IMR-90 (cell line): ENCODE measurements around the gene TEAD2. TPM values are rescaled to one million over a fixed set of nuclear protein-coding genes. Genes with fewer than 3 reads are reported as not detected.

ENCODE experiments used
- microRNA-seq, 2 experiments: library from miRNA; stranded (forward) in 1 of 2; unstranded in 1 of 2; fragments of 10-50 nt in 1 of 2; fragments of <30 nt in 1 of 2; gene quantifications in 1 of 2; microRNA quantifications in 1 of 2; one replicate each; pipeline versions ENCODE3 to v1.1.0; 2013 to 2020; ENCODE audit not compliant: insufficient read depth in 1 of 2, insufficient read length in 1 of 2, unreplicated experiment in 1 of 2
- polyA plus RNA-seq, 3 experiments: library from polyadenylated mRNA; depleted of rRNA; stranded (reverse); fragments of >200 nt; gene quantifications; 2 replicates each; pipeline ENCODE4 v1.2.3, GENCODE V29; 2012; ENCODE audit warnings: low replicate concordance in 1 of 3
- small RNA-seq, 5 experiments: library from RNA; depleted of rRNA; stranded (forward); fragments of <200 nt; gene quantifications; one replicate each; pipeline ENCODE3, GENCODE V24; 2012
- total RNA-seq: library from RNA; depleted of rRNA; stranded (reverse); fragments of >200 nt; gene quantifications from 2 replicates; pipeline ENCODE4 v1.2.3, GENCODE V29; 2012; rRNA removed

Gene TEAD2
- total and polyA plus RNA-seq, 2 of the 4 experiments (the other 2 are of a cell fraction): 30.8 to 33.6 TPM

Small RNA genes within 50 kb of the gene (microRNA-seq; reads per million reads assigned to microRNA genes)
- 0 reads per million in 2 experiments for gene MIR4324

Small RNA genes within 50 kb of the gene (small RNA-seq; reads per million reads assigned to genes)
- 0 reads per million in 5 experiments for gene MIR4324

Other genes with a start within 250 kb of the TEAD2 start
- 2.8 and 3.8 TPM in 2 replicates for gene LIN7B, start 248.0 kb downstream of the TEAD2 start, total RNA-seq
- 8.0 and 9.9 TPM in 2 replicates for gene LIN7B, start 248.0 kb downstream of the TEAD2 start, polyA plus RNA-seq (2012; rRNA removed)
- 0.28 TPM in 1 of 2 replicates, not detected in the other for gene C19orf73, start 243.3 kb downstream of the TEAD2 start, total RNA-seq
- gene C19orf73, start 243.3 kb downstream of the TEAD2 start, polyA plus RNA-seq (2012; rRNA removed): 1.2 and 2.0 TPM in 2 replicates
- gene PPFIA3, start 242.9 kb downstream of the TEAD2 start, total RNA-seq: 0.83 and 0.90 TPM in 2 replicates
- gene PPFIA3, start 242.9 kb downstream of the TEAD2 start, polyA plus RNA-seq (2012; rRNA removed): 1.9 and 2.4 TPM in 2 replicates
- not detected in 2 replicates for gene HRC, start 207.0 kb downstream of the TEAD2 start, total RNA-seq
- 0.03 TPM in 1 of 2 replicates, not detected in the other for gene HRC, start 207.0 kb downstream of the TEAD2 start, polyA plus RNA-seq (2012; rRNA removed)
- 1.9 and 2.2 TPM in 2 replicates for gene TRPM4, start 204.6 kb downstream of the TEAD2 start, total RNA-seq
- 17.4 and 19.7 TPM in 2 replicates for gene TRPM4, start 204.6 kb downstream of the TEAD2 start, polyA plus RNA-seq (2012; rRNA removed)
- gene SLC6A16, start 37.2 kb downstream of the TEAD2 start, total RNA-seq: under 0.01 and 0.18 TPM in 2 replicates
- gene SLC6A16, start 37.2 kb downstream of the TEAD2 start, polyA plus RNA-seq (2012; rRNA removed): 0.76 and 0.89 TPM in 2 replicates
- gene CD37, start 27.0 kb downstream of the TEAD2 start, total RNA-seq: not detected in 2 replicates
- gene CD37, start 27.0 kb downstream of the TEAD2 start, polyA plus RNA-seq (2012; rRNA removed): not detected in 2 replicates
- not detected in 2 replicates for gene DKKL1, start 1.5 kb upstream of the TEAD2 start, total RNA-seq
- gene DKKL1, start 1.5 kb upstream of the TEAD2 start, polyA plus RNA-seq (2012; rRNA removed): 0.67 TPM in 2 replicates
- gene KASH5, start 25.8 kb upstream of the TEAD2 start, total RNA-seq: not detected in 2 replicates
- gene KASH5, start 25.8 kb upstream of the TEAD2 start, polyA plus RNA-seq (2012; rRNA removed): not detected in 2 replicates
- gene PTH2, start 61.0 kb upstream of the TEAD2 start, total RNA-seq: not detected in 2 replicates
- gene PTH2, start 61.0 kb upstream of the TEAD2 start, polyA plus RNA-seq (2012; rRNA removed): not detected in 2 replicates
- not detected in 2 replicates for gene GFY, start 63.0 kb upstream of the TEAD2 start, total RNA-seq
- not detected in 2 replicates for gene GFY, start 63.0 kb upstream of the TEAD2 start, polyA plus RNA-seq (2012; rRNA removed)
- not detected in 2 replicates for gene SLC17A7, start 79.1 kb upstream of the TEAD2 start, total RNA-seq
- 0.03 TPM in 1 of 2 replicates, not detected in the other for gene SLC17A7, start 79.1 kb upstream of the TEAD2 start, polyA plus RNA-seq (2012; rRNA removed)
- 122 and 125 TPM in 2 replicates for gene PIH1D1, start 89.4 kb upstream of the TEAD2 start, total RNA-seq
- gene PIH1D1, start 89.4 kb upstream of the TEAD2 start, polyA plus RNA-seq (2012; rRNA removed): 76.8 and 77.9 TPM in 2 replicates
- 10.4 and 11.4 TPM in 2 replicates for gene ALDH16A1, start 90.8 kb upstream of the TEAD2 start, total RNA-seq
- 12.1 and 12.9 TPM in 2 replicates for gene ALDH16A1, start 90.8 kb upstream of the TEAD2 start, polyA plus RNA-seq (2012; rRNA removed)
- gene FLT3LG, start 111.8 kb upstream of the TEAD2 start, total RNA-seq: 0.56 and 0.90 TPM in 2 replicates
- gene FLT3LG, start 111.8 kb upstream of the TEAD2 start, polyA plus RNA-seq (2012; rRNA removed): 8.3 and 10.2 TPM in 2 replicates
- gene RPL13A, start 125.2 kb upstream of the TEAD2 start, total RNA-seq: 1,477 and 1,924 TPM in 2 replicates
- 2,069 and 2,840 TPM in 2 replicates for gene RPL13A, start 125.2 kb upstream of the TEAD2 start, polyA plus RNA-seq (2012; rRNA removed)
- gene RPS11, start 134.0 kb upstream of the TEAD2 start, total RNA-seq: 3,436 and 3,623 TPM in 2 replicates
- 5,513 and 6,961 TPM in 2 replicates for gene RPS11, start 134.0 kb upstream of the TEAD2 start, polyA plus RNA-seq (2012; rRNA removed)
- gene FCGRT, start 150.2 kb upstream of the TEAD2 start, total RNA-seq: 14.7 and 17.0 TPM in 2 replicates
- gene FCGRT, start 150.2 kb upstream of the TEAD2 start, polyA plus RNA-seq (2012; rRNA removed): 64.8 and 68.7 TPM in 2 replicates
- gene RCN3, start 165.6 kb upstream of the TEAD2 start, total RNA-seq: 102 and 111 TPM in 2 replicates
- 116 and 119 TPM in 2 replicates for gene RCN3, start 165.6 kb upstream of the TEAD2 start, polyA plus RNA-seq (2012; rRNA removed)
- gene NOSIP, start 218.1 kb upstream of the TEAD2 start, total RNA-seq: 118 and 130 TPM in 2 replicates
- 138 and 164 TPM in 2 replicates for gene NOSIP, start 218.1 kb upstream of the TEAD2 start, polyA plus RNA-seq (2012; rRNA removed)
- gene PRRG2, start 218.9 kb upstream of the TEAD2 start, total RNA-seq: under 0.01 and 0.54 TPM in 2 replicates
- gene PRRG2, start 218.9 kb upstream of the TEAD2 start, polyA plus RNA-seq (2012; rRNA removed): 0.14 and 0.52 TPM in 2 replicates
- gene PRR12, start 228.8 kb upstream of the TEAD2 start, total RNA-seq: 0.28 and 0.36 TPM in 2 replicates
- 4.0 and 4.1 TPM in 2 replicates for gene PRR12, start 228.8 kb upstream of the TEAD2 start, polyA plus RNA-seq (2012; rRNA removed)